ENCODE data around the gene MSH3.

Gene MSH3

GRCh38 chr5:80654391-80655230, at the start of gene MSH3, which contains the start of gene DHFR:
MSH3 (plus strand) TSS chr5:80654652; CDS start chr5:80654728, 76 bp downstream.
DHFR (minus strand) TSS chr5:80654983; CDS start chr5:80654489, 494 bp downstream.
- peak; percentile 74 to 85 for DNase-seq (ENCODE audit: low read depth in 1 of 2, low spot score in 1 of 2)

GRCh38 chr5:80607343-80607742, 47.1 kb upstream of the MSH3 start:
- DNase-seq (ENCODE audit: low read depth in 1 of 2, low spot score in 1 of 2), result no peak

GRCh38 chr5:80607832-80608231, 46.6 kb upstream of the MSH3 start:
- DNase-seq (ENCODE audit: low read depth in 1 of 2, low spot score in 1 of 2), result no peak

- DNase-seq (ENCODE audit: low read depth in 1 of 2, low spot score in 1 of 2), result no peak
Measured at GRCh38 chr5:80608731-80609130, 45.7 kb upstream of the MSH3 start.

GRCh38 chr5:80609692-80610091, 44.8 kb upstream of the MSH3 start:
- no peak for DNase-seq (ENCODE audit: low read depth in 1 of 2, low spot score in 1 of 2)

- no peak for DNase-seq (ENCODE audit: low read depth in 1 of 2, low spot score in 1 of 2)
Measured at GRCh38 chr5:80615266-80615914, 39.1 kb upstream of the MSH3 start.

GRCh38 chr5:80618438-80618837, 36.0 kb upstream of the MSH3 start:
- no peak for DNase-seq (ENCODE audit: low read depth in 1 of 2, low spot score in 1 of 2)

- no peak for DNase-seq (ENCODE audit: low read depth in 1 of 2, low spot score in 1 of 2)
Measured at GRCh38 chr5:80619086-80619485, 35.4 kb upstream of the MSH3 start.

GRCh38 chr5:80620211-80620610, 34.2 kb upstream of the MSH3 start:
- DNase-seq (ENCODE audit: low read depth in 1 of 2, low spot score in 1 of 2), result no peak

GRCh38 chr5:80622756-80623155, 31.7 kb upstream of the MSH3 start:
- no peak for DNase-seq (ENCODE audit: low read depth in 1 of 2, low spot score in 1 of 2)

- no peak for DNase-seq (ENCODE audit: low read depth in 1 of 2, low spot score in 1 of 2)
Measured at GRCh38 chr5:80623999-80624398, 30.5 kb upstream of the MSH3 start.

- DNase-seq (ENCODE audit: low read depth in 1 of 2, low spot score in 1 of 2), result no peak
Measured at GRCh38 chr5:80625230-80625629, 29.2 kb upstream of the MSH3 start.

GRCh38 chr5:80629281-80629680, 25.2 kb upstream of the MSH3 start:
- no peak for DNase-seq (ENCODE audit: low read depth in 1 of 2, low spot score in 1 of 2)

- no peak for DNase-seq (ENCODE audit: low read depth in 1 of 2, low spot score in 1 of 2)
Measured at GRCh38 chr5:80631278-80632259, 22.9 kb upstream of the MSH3 start.

- no peak for DNase-seq (ENCODE audit: low read depth in 1 of 2, low spot score in 1 of 2)
Measured at GRCh38 chr5:80632700-80633099, 21.8 kb upstream of the MSH3 start.

GRCh38 chr5:80634193-80634592, 20.3 kb upstream of the MSH3 start:
- DNase-seq (ENCODE audit: low read depth in 1 of 2, low spot score in 1 of 2), result no peak

- DNase-seq (ENCODE audit: low read depth in 1 of 2, low spot score in 1 of 2), result no peak
Measured at GRCh38 chr5:80641353-80641752, 13.1 kb upstream of the MSH3 start.

GRCh38 chr5:80644900-80645299, 9.6 kb upstream of the MSH3 start:
- DNase-seq (ENCODE audit: low read depth in 1 of 2, low spot score in 1 of 2), result no peak

- DNase-seq (ENCODE audit: low read depth in 1 of 2, low spot score in 1 of 2), result no peak
Measured at GRCh38 chr5:80646926-80647325, 7.5 kb upstream of the MSH3 start.

GRCh38 chr5:80653502-80653901, 950 bp upstream of the MSH3 start:
- no peak for DNase-seq (ENCODE audit: low read depth in 1 of 2, low spot score in 1 of 2)

- DNase-seq (ENCODE audit: low read depth in 1 of 2, low spot score in 1 of 2), result no peak
Measured at GRCh38 chr5:80654054-80654390, 430 bp upstream of the MSH3 start.
